Memory B cell (primary cell): ENCODE measurements around the gene VWCE.
A peak's percentile ranks its signal among the peaks of the same experiment; 100 is the strongest.

Experiments used
- ATAC-seq: fragments of 150-1000 bp; cut with Tn5 transposase; 2 replicates; pipeline ENCODE4 v1.10.0; 2021; ENCODE audit warnings: low read depth, mild to moderate bottlenecking, moderate library complexity
- DNase-seq, 2 donors: peaks; one replicate each; pipeline ENCODE4 v3.0.0; 2022; ENCODE audit warnings: low spot score in 2 of 2
- H3K27ac Mint-ChIP-seq: one replicate; pipeline ENCODE4 v1.8.0; 2022; ENCODE audit warnings: mild to moderate bottlenecking, moderate library complexity, mixed read lengths
- H3K27me3 Mint-ChIP-seq: one replicate; pipeline ENCODE4 v1.8.0; 2022; ENCODE audit warnings: mixed read lengths
- H3K36me3 Mint-ChIP-seq: one replicate; pipeline ENCODE4 v1.8.0; 2022; ENCODE audit warnings: mild to moderate bottlenecking, mixed read lengths
- H3K4me1 Mint-ChIP-seq: one replicate; pipeline ENCODE4 v1.8.0; 2022; ENCODE audit warnings: mixed read lengths
- H3K4me3 Mint-ChIP-seq: one replicate; pipeline ENCODE4 v1.8.0; 2022; ENCODE audit warnings: mild to moderate bottlenecking, moderate library complexity, mixed read lengths
- H3K9me3 Mint-ChIP-seq: one replicate; pipeline ENCODE4 v1.8.0; 2022; ENCODE audit warnings: mixed read lengths

Gene VWCE

GRCh38 chr11:61294717-61295595 is at the start of gene VWCE:
Gene VWCE (minus strand): TSS chr11:61295316. CDS start chr11:61295037, 279 bp downstream.
- H3K4me3 Mint-ChIP-seq, result peak within 1 kb of the TSS; percentile 81
- ATAC-seq, result peak; percentile 91
- no peak within 1 kb of the TSS for H3K27ac Mint-ChIP-seq
- peak; percentile 55 to 69 for DNase-seq
- peaks cover 8% of the 10 kb centered on the region for H3K27me3 Mint-ChIP-seq
- no peaks in the 10 kb centered on the region for H3K9me3 Mint-ChIP-seq
- peaks cover 3% of the 10 kb centered on the region for H3K4me1 Mint-ChIP-seq
- H3K36me3 Mint-ChIP-seq, result peaks cover 9% of the 10 kb centered on the region

GRCh38 chr11:61343792-61344745 is 49.0 kb upstream of the VWCE start:
- Mint-ChIP-seq H3K4me3 (no peak overlapping the region), H3K27me3 (no peaks in the 10 kb centered on the region), H3K9me3 (no peaks in the 10 kb centered on the region), H3K4me1 (peaks cover 21% of the 10 kb centered on the region), H3K27ac (peak overlapping the region; percentile 80), H3K36me3 (peaks cover 9% of the 10 kb centered on the region)
- no peak for DNase-seq
- ATAC-seq, result no peak

GRCh38 chr11:61342207-61342803 is 47.2 kb upstream of the VWCE start:
- no peak overlapping the region for H3K4me3 Mint-ChIP-seq
- no peak for DNase-seq
- H3K27me3 Mint-ChIP-seq, result no peaks in the 10 kb centered on the region
- H3K4me1 Mint-ChIP-seq, result peaks cover 16% of the 10 kb centered on the region
- peak overlapping the region; percentile 67 for H3K27ac Mint-ChIP-seq
- no peaks in the 10 kb centered on the region for H3K9me3 Mint-ChIP-seq
- peaks cover 8% of the 10 kb centered on the region for H3K36me3 Mint-ChIP-seq
- no peak for ATAC-seq

GRCh38 chr11:61341706-61342105 is 46.6 kb upstream of the VWCE start:
- H3K9me3 Mint-ChIP-seq, result no peaks in the 10 kb centered on the region
- ATAC-seq (no peak), DNase-seq (no peak)
- H3K27ac Mint-ChIP-seq, result peak overlapping the region; percentile 67
- no peaks in the 10 kb centered on the region for H3K27me3 Mint-ChIP-seq
- H3K36me3 Mint-ChIP-seq, result peaks cover 8% of the 10 kb centered on the region
- peaks cover 21% of the 10 kb centered on the region for H3K4me1 Mint-ChIP-seq
- no peak overlapping the region for H3K4me3 Mint-ChIP-seq

- H3K4me3 Mint-ChIP-seq, result no peak overlapping the region
- no peaks in the 10 kb centered on the region for H3K9me3 Mint-ChIP-seq
- peaks cover 19% of the 10 kb centered on the region for H3K4me1 Mint-ChIP-seq
- ATAC-seq (no peak), DNase-seq (no peak)
- no peaks in the 10 kb centered on the region for H3K27me3 Mint-ChIP-seq
- H3K36me3 Mint-ChIP-seq, result peaks cover 8% of the 10 kb centered on the region
- H3K27ac Mint-ChIP-seq, result no peak overlapping the region
These were observed 45.9 kb upstream of the VWCE start for GRCh38 chr11:61340979-61341378.

- H3K9me3 Mint-ChIP-seq, result no peaks in the 10 kb centered on the region
- H3K4me3 Mint-ChIP-seq, result no peak overlapping the region
- ATAC-seq (no peak), DNase-seq (no peak)
- no peaks in the 10 kb centered on the region for H3K27me3 Mint-ChIP-seq
- peaks cover 8% of the 10 kb centered on the region for H3K36me3 Mint-ChIP-seq
- no peak overlapping the region for H3K27ac Mint-ChIP-seq
- peaks cover 18% of the 10 kb centered on the region for H3K4me1 Mint-ChIP-seq
These were observed 44.4 kb upstream of the VWCE start for GRCh38 chr11:61339490-61339878.

GRCh38 chr11:61338783-61339489 is 43.8 kb upstream of the VWCE start:
- DNase-seq, result no peak
- H3K27ac Mint-ChIP-seq, result peak overlapping the region; percentile 58
- no peaks in the 10 kb centered on the region for H3K27me3 Mint-ChIP-seq
- no peaks in the 10 kb centered on the region for H3K9me3 Mint-ChIP-seq
- H3K4me3 Mint-ChIP-seq, result no peak overlapping the region
- H3K36me3 Mint-ChIP-seq, result peaks cover 8% of the 10 kb centered on the region
- ATAC-seq, result no peak
- H3K4me1 Mint-ChIP-seq, result peaks cover 18% of the 10 kb centered on the region

GRCh38 chr11:61337706-61338470 is 42.8 kb upstream of the VWCE start:
- H3K9me3 Mint-ChIP-seq, result no peaks in the 10 kb centered on the region
- H3K4me3 Mint-ChIP-seq, result no peak overlapping the region
- H3K27ac Mint-ChIP-seq, result peak overlapping the region; percentile 58
- ATAC-seq (no peak), DNase-seq (no peak)
- H3K36me3 Mint-ChIP-seq, result peaks cover 8% of the 10 kb centered on the region
- peaks cover 25% of the 10 kb centered on the region for H3K4me1 Mint-ChIP-seq
- H3K27me3 Mint-ChIP-seq, result no peaks in the 10 kb centered on the region

- Mint-ChIP-seq H3K36me3 (peaks cover 10% of the 10 kb centered on the region), H3K27ac (peak overlapping the region; percentile 7), H3K4me1 (peaks cover 32% of the 10 kb centered on the region), H3K27me3 (no peaks in the 10 kb centered on the region), H3K4me3 (no peak overlapping the region), H3K9me3 (no peaks in the 10 kb centered on the region)
- DNase-seq (peak; percentile 88 to 90), ATAC-seq (peak; percentile 67)
These were observed 41.2 kb upstream of the VWCE start for GRCh38 chr11:61336171-61336935.

GRCh38 chr11:61335355-61335710 is 40.2 kb upstream of the VWCE start:
- Mint-ChIP-seq H3K9me3 (no peaks in the 10 kb centered on the region), H3K27me3 (no peaks in the 10 kb centered on the region), H3K36me3 (peaks cover 8% of the 10 kb centered on the region), H3K27ac (no peak overlapping the region), H3K4me1 (peaks cover 32% of the 10 kb centered on the region), H3K4me3 (no peak overlapping the region)
- ATAC-seq (no peak), DNase-seq (no peak)

GRCh38 chr11:61334434-61335354 is 39.6 kb upstream of the VWCE start:
- H3K4me1 Mint-ChIP-seq, result peaks cover 35% of the 10 kb centered on the region
- H3K27me3 Mint-ChIP-seq, result no peaks in the 10 kb centered on the region
- DNase-seq, result no peak

More at GRCh38 chr11:61334434-61335354, 39.6 kb upstream of the VWCE start:
- peaks cover 8% of the 10 kb centered on the region for H3K36me3 Mint-ChIP-seq
- ATAC-seq, result no peak
- H3K9me3 Mint-ChIP-seq, result no peaks in the 10 kb centered on the region
- H3K4me3 Mint-ChIP-seq, result peak overlapping the region; percentile 95
- H3K27ac Mint-ChIP-seq, result no peak overlapping the region
